Measurements from ENCODE around the gene HECW1.

HECW1 gene

GRCh38 chr7:43406961-43407360, 294.5 kb downstream of the HECW1 start:
- no peak for DNase-seq (ENCODE audit: low read depth, low spot score)
- ChIA-PET CTCF (no interaction called here), POLR2A (no interaction called here)
- TF ChIP-seq CTCF (IDR thresholded peaks at IDR 0.05; ENCODE audit: insufficient read depth, low read length, missing control alignments) = no peak
- no peak overlapping the region for H3K4me3 ChIP-seq (ENCODE audit: low read depth, low read length)

GRCh38 chr7:43408981-43409380, 296.5 kb downstream of the HECW1 start:
- CTCF ChIA-PET = interaction anchor here (0.7 to 2.1 kb wide), 2 partner anchors 10 to 31 kb away, joined by 3 to 5 read pairs; no protein-coding TSS in a partner anchor
- H3K4me3 ChIP-seq (ENCODE audit: low read depth, low read length) = no peak overlapping the region
- TF ChIP-seq CTCF (IDR thresholded peaks at IDR 0.05; ENCODE audit: insufficient read depth, low read length, missing control alignments) = no peak
- DNase-seq (ENCODE audit: low read depth, low spot score) = no peak
- POLR2A ChIA-PET = no interaction called here

GRCh38 chr7:43417455-43417854, 305.0 kb downstream of the HECW1 start:
- ChIA-PET CTCF (interaction anchor here (1.0 kb wide), 1 partner anchor 22 kb away, joined by 3 read pairs; no protein-coding TSS in a partner anchor), POLR2A (no interaction called here)
- DNase-seq (ENCODE audit: low read depth, low spot score) = no peak
- no peak for TF ChIP-seq CTCF (IDR thresholded peaks at IDR 0.05; ENCODE audit: insufficient read depth, low read length, missing control alignments)
- H3K4me3 ChIP-seq (ENCODE audit: low read depth, low read length) = no peak overlapping the region

- no peak overlapping the region for H3K4me3 ChIP-seq (ENCODE audit: low read depth, low read length)
- ChIA-PET CTCF (interaction anchor here (1.3 to 2.2 kb wide), 2 partner anchors 10 to 24 kb away, joined by 6 to 13 read pairs; no protein-coding TSS in a partner anchor), POLR2A (no interaction called here)
- no peak for DNase-seq (ENCODE audit: low read depth, low spot score)
- TF ChIP-seq CTCF (IDR thresholded peaks at IDR 0.05; ENCODE audit: insufficient read depth, low read length, missing control alignments) = no peak
These were observed 318.0 kb downstream of the HECW1 start for GRCh38 chr7:43430411-43430810.

- DNase-seq (ENCODE audit: low read depth, low spot score) = no peak
- ChIA-PET CTCF (interaction anchor here (1.3 to 2.2 kb wide), 2 partner anchors 9 to 24 kb away, joined by 6 to 13 read pairs; no protein-coding TSS in a partner anchor), POLR2A (no interaction called here)
- TF ChIP-seq CTCF (IDR thresholded peaks at IDR 0.05; ENCODE audit: insufficient read depth, low read length, missing control alignments) = no peak
- H3K4me3 ChIP-seq (ENCODE audit: low read depth, low read length) = no peak overlapping the region
These were observed 318.7 kb downstream of the HECW1 start for GRCh38 chr7:43431020-43431595.

GRCh38 chr7:43433639-43434038, 321.2 kb downstream of the HECW1 start:
- TF ChIP-seq CTCF (IDR thresholded peaks at IDR 0.05; ENCODE audit: insufficient read depth, low read length, missing control alignments) = no peak
- ChIA-PET CTCF (interaction anchor here (0.6 to 1.2 kb wide), 2 partner anchors 15 to 492 kb away, joined by 3 read pairs; no protein-coding TSS in a partner anchor), POLR2A (no interaction called here)
- no peak overlapping the region for H3K4me3 ChIP-seq (ENCODE audit: low read depth, low read length)
- no peak for DNase-seq (ENCODE audit: low read depth, low spot score)
